MM.1S (cell line): ENCODE results near the gene YIPF3.

Experiments
- EZH2 ChIP-seq: fragments of 300-600 bp; sonication (generic); optimal IDR thresholded peaks from 2 replicates; pipeline ENCODE3; 2017; ENCODE audit warnings: low read depth, mild to moderate bottlenecking, antibody characterized with exemption, low read length, mixed read lengths
- EZH2phosphoT487 ChIP-seq: fragments of 300-600 bp; sonication (generic); IDR thresholded peaks from 2 replicates; pipeline ENCODE4 v1.6.1; 2018; ENCODE audit warnings: antibody characterized with exemption, low read length
- TF ChIP-seq, protein P1 (sequence below): fragments of 300-600 bp; sonication (generic); IDR thresholded peaks from 2 replicates; pipeline ENCODE4 v1.5.1; 2016; ENCODE audit warnings: antibody characterized with exemption, low read length, mixed read lengths

DNA sequence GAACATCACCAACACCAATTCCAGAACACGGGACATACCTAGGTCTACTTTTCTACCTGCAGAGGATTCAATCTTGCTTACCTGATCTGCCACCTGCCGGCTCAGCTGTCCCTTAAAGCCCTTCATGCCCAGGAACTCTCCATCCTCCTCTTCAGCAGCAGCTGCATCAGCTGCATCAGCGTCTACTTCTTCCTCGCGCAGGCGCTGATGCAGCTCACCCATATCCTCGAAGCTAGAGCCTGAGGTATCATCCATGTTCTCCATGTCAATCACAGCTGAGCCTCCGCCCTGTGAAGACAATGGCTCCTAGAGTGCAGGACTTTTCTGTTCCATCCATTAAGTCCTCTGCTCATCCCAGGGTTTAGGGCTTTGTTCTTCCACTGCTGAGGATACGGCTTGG lies 918 bp downstream of the YIPF3 start:
- no peak for TF ChIP-seq EZH2phosphoT487
- TF ChIP-seq, protein P1, sequence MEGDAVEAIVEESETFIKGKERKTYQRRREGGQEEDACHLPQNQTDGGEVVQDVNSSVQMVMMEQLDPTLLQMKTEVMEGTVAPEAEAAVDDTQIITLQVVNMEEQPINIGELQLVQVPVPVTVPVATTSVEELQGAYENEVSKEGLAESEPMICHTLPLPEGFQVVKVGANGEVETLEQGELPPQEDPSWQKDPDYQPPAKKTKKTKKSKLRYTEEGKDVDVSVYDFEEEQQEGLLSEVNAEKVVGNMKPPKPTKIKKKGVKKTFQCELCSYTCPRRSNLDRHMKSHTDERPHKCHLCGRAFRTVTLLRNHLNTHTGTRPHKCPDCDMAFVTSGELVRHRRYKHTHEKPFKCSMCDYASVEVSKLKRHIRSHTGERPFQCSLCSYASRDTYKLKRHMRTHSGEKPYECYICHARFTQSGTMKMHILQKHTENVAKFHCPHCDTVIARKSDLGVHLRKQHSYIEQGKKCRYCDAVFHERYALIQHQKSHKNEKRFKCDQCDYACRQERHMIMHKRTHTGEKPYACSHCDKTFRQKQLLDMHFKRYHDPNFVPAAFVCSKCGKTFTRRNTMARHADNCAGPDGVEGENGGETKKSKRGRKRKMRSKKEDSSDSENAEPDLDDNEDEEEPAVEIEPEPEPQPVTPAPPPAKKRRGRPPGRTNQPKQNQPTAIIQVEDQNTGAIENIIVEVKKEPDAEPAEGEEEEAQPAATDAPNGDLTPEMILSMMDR = no peak
- no peak for TF ChIP-seq EZH2
